Neural cell (in vitro differentiated cells): ENCODE results near the gene ADGRB3. TPM values are rescaled to one million over a fixed set of nuclear protein-coding genes. Genes with fewer than 3 reads are reported as not detected.
A peak's percentile ranks its signal among the peaks of the same experiment; 100 is the strongest.

ENCODE experiments used
- H2AFZ ChIP-seq: fragments of 200-600, 300-800 bp; sonication (generic), shearing (Covaris generic); 2 replicates; pipeline ENCODE4 v1.6.0; 2014; ENCODE audit warnings: low read depth, mild to moderate bottlenecking, antibody characterized with exemption, low read length, moderate library complexity
- H3F3A ChIP-seq: fragments of 200-600 bp; shearing (Covaris generic); 2 replicates; pipeline ENCODE4 v1.6.1; 2016; ENCODE audit warnings: mild to moderate bottlenecking, moderate library complexity, mixed read lengths, antibody characterized with exemption, low read length; ENCODE audit not compliant: insufficient read depth, poor library complexity, severe bottlenecking
- H3K27ac ChIP-seq: fragments of 200-600, 300-800 bp; sonication (generic), shearing (Covaris generic); 2 replicates; pipeline ENCODE4 v1.5.1; 2014; ENCODE audit warnings: mild to moderate bottlenecking, low read length, moderate library complexity
- H3K27me3 ChIP-seq: fragments of 300-800, 200-600 bp; sonication (generic), shearing (Covaris generic); 2 replicates; pipeline ENCODE4 v1.6.0; 2014; ENCODE audit warnings: mild to moderate bottlenecking, low read depth, low read length, moderate library complexity; ENCODE audit not compliant: insufficient read depth
- H3K36me3 ChIP-seq: fragments of 300-800, 200-600 bp; sonication (generic), shearing (Covaris generic); 2 replicates; pipeline ENCODE4 v1.5.1; 2014; ENCODE audit warnings: mild to moderate bottlenecking, antibody characterized with exemption, low read length, moderate library complexity; ENCODE audit not compliant: insufficient read depth
- H3K4me2 ChIP-seq: fragments of 300-800, 200-600 bp; sonication (generic), shearing (Covaris generic); 2 replicates; pipeline ENCODE4 v1.6.0; 2014; ENCODE audit warnings: mild to moderate bottlenecking, low read length
- H3K4me3 ChIP-seq: fragments of 300-800, 200-600 bp; sonication (generic), shearing (Covaris generic); 2 replicates; pipeline ENCODE4 v1.5.1; 2014; ENCODE audit warnings: mild to moderate bottlenecking, low read length, moderate library complexity
- H3K79me2 ChIP-seq: fragments of 200-600 bp; shearing (Covaris generic); replicated peaks from 2 replicates; pipeline ENCODE4 v1.6.0; 2014; ENCODE audit warnings: mild to moderate bottlenecking, low read length, moderate library complexity; ENCODE audit not compliant: insufficient read depth
- H3K9ac ChIP-seq: fragments of 300-800, 200-600 bp; sonication (generic), shearing (Covaris generic); 2 replicates; pipeline ENCODE4 v1.6.1; 2016; ENCODE audit warnings: mild to moderate bottlenecking, low read length, mixed read lengths
- H3K9me2 ChIP-seq: fragments of 200-600 bp; shearing (Covaris generic); 2 replicates; pipeline ENCODE4 v1.6.1; 2016; ENCODE audit warnings: mild to moderate bottlenecking, low read length, mixed read lengths; ENCODE audit not compliant: insufficient read depth
- H3K9me3 ChIP-seq: fragments of 200-600, 300-800 bp; sonication (generic), shearing (Covaris generic); 2 replicates; pipeline ENCODE4 v1.6.1; 2016; ENCODE audit warnings: mild to moderate bottlenecking, mixed run types, low read length, moderate library complexity, mixed read lengths
- H4K20me1 ChIP-seq: fragments of 200-600 bp; shearing (Covaris generic); 2 replicates; pipeline ENCODE4 v1.6.1; 2016; ENCODE audit warnings: mild to moderate bottlenecking, mixed run types; ENCODE audit not compliant: insufficient read depth
- EP300 ChIP-seq: fragments of 450-650 bp; conservative IDR thresholded peaks from 2 replicates; pipeline ENCODE4 v1.6.1; 2014; ENCODE audit warnings: antibody characterized with exemption, mild to moderate bottlenecking, moderate library complexity; ENCODE audit not compliant: poor library complexity, severe bottlenecking
- EZH2 ChIP-seq: fragments of 200-600, 300-800 bp; shearing (Covaris generic), sonication (generic); IDR thresholded peaks from 2 replicates; pipeline ENCODE4 v1.6.1; 2014; ENCODE audit warnings: antibody characterized with exemption, low read length, borderline replicate concordance, mild to moderate bottlenecking; ENCODE audit not compliant: insufficient read depth, poor library complexity, severe bottlenecking
- MXI1 ChIP-seq: fragments of 450-650 bp; conservative IDR thresholded peaks from 2 replicates; pipeline ENCODE4 v1.6.1; 2014; ENCODE audit warnings: antibody characterized with exemption, mild to moderate bottlenecking; ENCODE audit not compliant: poor library complexity, severe bottlenecking
- POLR2AphosphoS5 ChIP-seq: IDR thresholded peaks from 2 replicates; pipeline ENCODE4 v1.6.1; 2012
- RAD21 ChIP-seq: fragments of 450-650 bp; conservative IDR thresholded peaks from 2 replicates; pipeline ENCODE4 v1.6.1; 2014; ENCODE audit warnings: antibody characterized with exemption, mild to moderate bottlenecking, moderate library complexity
- REST ChIP-seq: IDR thresholded peaks from 2 replicates; pipeline ENCODE4 v1.6.1; 2012; ENCODE audit warnings: borderline replicate concordance
- SMC3 ChIP-seq: fragments of 450-650 bp; conservative IDR thresholded peaks from 2 replicates; pipeline ENCODE4 v1.6.1; 2014; ENCODE audit warnings: antibody characterized with exemption, mild to moderate bottlenecking, moderate library complexity; ENCODE audit not compliant: poor library complexity
- TAF1 ChIP-seq: IDR thresholded peaks from 2 replicates; pipeline ENCODE4 v1.6.1; 2012; ENCODE audit warnings: low read depth
- polyA plus RNA-seq: library from polyadenylated mRNA; depleted of rRNA; stranded (reverse); fragments of >200 nt; gene quantifications from 2 replicates; pipeline ENCODE4 v1.2.3, GENCODE V29; 2014
- TF ChIP-seq, protein P1 (sequence below): fragments of 450-650 bp; IDR thresholded peaks from 2 replicates; pipeline ENCODE4 v1.5.1; 2014; ENCODE audit warnings: antibody characterized with exemption, mild to moderate bottlenecking, moderate library complexity; ENCODE audit not compliant: poor library complexity, severe bottlenecking

Gene ADGRB3
- polyA plus RNA-seq, 1 donor from 2014 or later = 66.5 TPM

DNA sequence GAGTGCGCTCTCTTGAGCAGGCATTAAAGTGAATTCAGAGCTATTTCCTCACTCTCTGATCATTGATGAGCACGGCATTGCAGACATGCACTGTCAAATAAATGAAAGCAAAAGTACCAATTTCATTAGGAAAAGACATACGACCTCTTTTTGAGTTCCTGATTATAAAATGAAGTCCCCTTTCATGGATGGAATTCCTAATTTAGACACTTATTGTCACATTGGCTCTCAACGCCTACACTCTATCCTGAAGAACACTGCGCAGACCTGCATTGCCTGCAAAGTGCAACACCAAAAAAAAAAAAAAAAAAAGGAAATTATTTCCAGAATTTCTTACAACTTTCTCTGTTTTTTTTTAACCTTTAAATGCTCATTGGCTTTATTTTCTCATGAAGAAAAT lies 1.6 kb downstream of the ADGRB3 start:
- Histone ChIP-seq H3K4me3 (peak overlapping the region; percentile 82), H3K9me2 (peaks cover 4% of the 10 kb centered on the region), H4K20me1 (no peaks in the 10 kb centered on the region), H3K27ac (no peak overlapping the region), H3K4me2 (peak overlapping the region; percentile 83), H3K9ac (peak overlapping the region; percentile 80), H3K9me3 (no peaks in the 10 kb centered on the region), H3K36me3 (no peaks in the 10 kb centered on the region), H2AFZ (no peak overlapping the region), H3K79me2 (peaks cover 46% of the 10 kb centered on the region), H3F3A (peaks cover 11% of the 10 kb centered on the region), H3K27me3 (no peaks in the 10 kb centered on the region)
- TF ChIP-seq EP300 (no peak), RAD21 (no peak), MXI1 (no peak), REST (no peak), POLR2AphosphoS5 (no peak), EZH2 (no peak), TAF1 (no peak), SMC3 (no peak)
- TF ChIP-seq, protein P1, sequence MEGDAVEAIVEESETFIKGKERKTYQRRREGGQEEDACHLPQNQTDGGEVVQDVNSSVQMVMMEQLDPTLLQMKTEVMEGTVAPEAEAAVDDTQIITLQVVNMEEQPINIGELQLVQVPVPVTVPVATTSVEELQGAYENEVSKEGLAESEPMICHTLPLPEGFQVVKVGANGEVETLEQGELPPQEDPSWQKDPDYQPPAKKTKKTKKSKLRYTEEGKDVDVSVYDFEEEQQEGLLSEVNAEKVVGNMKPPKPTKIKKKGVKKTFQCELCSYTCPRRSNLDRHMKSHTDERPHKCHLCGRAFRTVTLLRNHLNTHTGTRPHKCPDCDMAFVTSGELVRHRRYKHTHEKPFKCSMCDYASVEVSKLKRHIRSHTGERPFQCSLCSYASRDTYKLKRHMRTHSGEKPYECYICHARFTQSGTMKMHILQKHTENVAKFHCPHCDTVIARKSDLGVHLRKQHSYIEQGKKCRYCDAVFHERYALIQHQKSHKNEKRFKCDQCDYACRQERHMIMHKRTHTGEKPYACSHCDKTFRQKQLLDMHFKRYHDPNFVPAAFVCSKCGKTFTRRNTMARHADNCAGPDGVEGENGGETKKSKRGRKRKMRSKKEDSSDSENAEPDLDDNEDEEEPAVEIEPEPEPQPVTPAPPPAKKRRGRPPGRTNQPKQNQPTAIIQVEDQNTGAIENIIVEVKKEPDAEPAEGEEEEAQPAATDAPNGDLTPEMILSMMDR = no peak

GRCh38 chr6:68637071-68637470 lies 2.0 kb downstream of the ADGRB3 start:
- Histone ChIP-seq H3K27ac (no peak overlapping the region), H4K20me1 (no peaks in the 10 kb centered on the region), H3K79me2 (peaks cover 44% of the 10 kb centered on the region), H3F3A (peaks cover 11% of the 10 kb centered on the region), H3K27me3 (no peaks in the 10 kb centered on the region), H3K36me3 (no peaks in the 10 kb centered on the region), H3K9ac (peak overlapping the region; percentile 80), H3K4me2 (peak overlapping the region; percentile 83), H2AFZ (no peak overlapping the region), H3K4me3 (peak overlapping the region; percentile 82), H3K9me3 (no peaks in the 10 kb centered on the region), H3K9me2 (peaks cover 1% of the 10 kb centered on the region)
- TF ChIP-seq POLR2AphosphoS5 = no peak
- no peak for TF ChIP-seq SMC3
- no peak for TF ChIP-seq MXI1
- TF ChIP-seq, protein P1 = no peak
- TF ChIP-seq EP300 = no peak
- TF ChIP-seq EZH2 = no peak
- TF ChIP-seq TAF1 = no peak
- no peak for TF ChIP-seq REST
- no peak for TF ChIP-seq RAD21
